ENCODE measurements around the gene BRAT1. TPM values are rescaled to one million over a fixed set of nuclear protein-coding genes. Genes with fewer than 3 reads are reported as not detected.

Gene BRAT1
- total and polyA plus RNA-seq, 2 donors (not counting 1 experiment from before 2014, with no cell fraction given): 36.8 to 68.3 TPM

- no peaks in the 10 kb centered on the region for H3K36me3 ChIP-seq (replicated peaks in 1 of 2; ENCODE audit: control extremely low read depth in 1 of 2, control insufficient read depth in 1 of 2, extremely low read depth in 1 of 2, insufficient read depth in 2 of 2, low read length in 1 of 2)
- H3K27ac ChIP-seq (ENCODE audit: low read length in 2 of 2): no peak overlapping the region
- peaks cover 0 to 14% (median 0%) of the 10 kb centered on the region in 3 donors for H3K9me3 ChIP-seq (ENCODE audit: control extremely low read depth in 1 of 3, control insufficient read depth in 2 of 3, insufficient read depth in 1 of 3, low read length in 2 of 3)
- no peak overlapping the region for H2AFZ ChIP-seq (ENCODE audit: insufficient read depth, low read depth, low read length, poor library complexity, severe bottlenecking)
- H3K79me2 ChIP-seq (ENCODE audit: control insufficient read depth, insufficient read depth, low read length): no peaks in the 10 kb centered on the region
- WGBS (ENCODE audit: insufficient coverage): 77% methylated on average over 7 of the region's 11 CpGs
- H3K9ac ChIP-seq (ENCODE audit: low read length): no peak overlapping the region
- POLR2A ChIA-PET: no interaction called here
- H3K27me3 ChIP-seq (replicated peaks in 1 of 4; ENCODE audit: control extremely low read depth in 1 of 4, control insufficient read depth in 3 of 4, insufficient read depth in 4 of 4, low read length in 3 of 4): peaks cover 0 to 36% (median 10%) of the 10 kb centered on the region in 4 experiments
- Mint-ChIP-seq H3K27ac (peak overlapping the region; percentile 17), H3K27me3 (peaks cover 15% of the 10 kb centered on the region), H3K4me1 (peaks cover 6% of the 10 kb centered on the region), H3K4me3 (no peak overlapping the region), H3K9me3 (ENCODE audit: insufficient read depth) (no peaks in the 10 kb centered on the region)
- TF ChIP-seq EZH2 (IDR thresholded peaks at IDR 0.05; ENCODE audit: borderline replicate concordance, insufficient read depth, low read depth, low read length, poor library complexity, severe bottlenecking) (no peak), CTCF (IDR thresholded peaks at IDR 0.05) (no peak)
- DNase-seq (no peak), ATAC-seq (ENCODE audit: low read depth) (no peak)
- no peak overlapping the region for H3K4me3 ChIP-seq (ENCODE audit: control extremely low read depth in 1 of 5, extremely low read depth in 1 of 5, insufficient read depth in 1 of 5, low read depth in 2 of 5, low read length in 4 of 5)
- no peak overlapping the region for H3K4me2 ChIP-seq (replicated peaks; ENCODE audit: low read depth, low read length, poor library complexity, severe bottlenecking)
- CTCF ChIA-PET: no interaction called here
- intact Hi-C loops (cut with micrococcal nuclease): no loop called here
- H4K20me1 ChIP-seq (ENCODE audit: control insufficient read depth, insufficient read depth, low read length, poor library complexity, severe bottlenecking): no peaks in the 10 kb centered on the region
- H3K4me1 ChIP-seq (ENCODE audit: control insufficient read depth in 2 of 2, insufficient read depth in 2 of 2, low read length in 2 of 2): peaks cover 9 to 18% of the 10 kb centered on the region in 2 donors
Measured at GRCh38 chr7:2493205-2494164, 61.8 kb downstream of the BRAT1 start.

- Histone ChIP-seq H3K27ac (ENCODE audit: low read length in 2 of 2) (no peak overlapping the region), H3K4me2 (replicated peaks; ENCODE audit: low read depth, low read length, poor library complexity, severe bottlenecking) (no peak overlapping the region), H3K27me3 (replicated peaks in 1 of 4; ENCODE audit: control extremely low read depth in 1 of 4, control insufficient read depth in 3 of 4, insufficient read depth in 4 of 4, low read length in 3 of 4) (peaks cover 0 to 34% (median 2%) of the 10 kb centered on the region in 4 experiments), H3K4me3 (ENCODE audit: control extremely low read depth in 1 of 5, extremely low read depth in 1 of 5, insufficient read depth in 1 of 5, low read depth in 2 of 5, low read length in 4 of 5) (no peak overlapping the region), H2AFZ (ENCODE audit: insufficient read depth, low read depth, low read length, poor library complexity, severe bottlenecking) (no peak overlapping the region), H3K36me3 (replicated peaks in 1 of 2; ENCODE audit: control extremely low read depth in 1 of 2, control insufficient read depth in 1 of 2, extremely low read depth in 1 of 2, insufficient read depth in 2 of 2, low read length in 1 of 2) (no peaks in the 10 kb centered on the region), H3K79me2 (ENCODE audit: control insufficient read depth, insufficient read depth, low read length) (no peaks in the 10 kb centered on the region), H3K9me3 (ENCODE audit: control extremely low read depth in 1 of 3, control insufficient read depth in 2 of 3, insufficient read depth in 1 of 3, low read length in 2 of 3) (peaks cover 0 to 13% (median 0%) of the 10 kb centered on the region in 3 donors), H3K9ac (ENCODE audit: low read length) (no peak overlapping the region), H4K20me1 (ENCODE audit: control insufficient read depth, insufficient read depth, low read length, poor library complexity, severe bottlenecking) (no peaks in the 10 kb centered on the region), H3K4me1 (ENCODE audit: control insufficient read depth in 2 of 2, insufficient read depth in 2 of 2, low read length in 2 of 2) (peaks cover 0 to 6% of the 10 kb centered on the region in 2 donors)
- DNase-seq (no peak), ATAC-seq (ENCODE audit: low read depth) (no peak)
- ChIA-PET POLR2A (no interaction called here), CTCF (no interaction called here)
- Mint-ChIP-seq H3K9me3 (ENCODE audit: insufficient read depth) (no peaks in the 10 kb centered on the region), H3K4me1 (peaks cover 2% of the 10 kb centered on the region), H3K27me3 (peaks cover 10% of the 10 kb centered on the region), H3K27ac (no peak overlapping the region), H3K4me3 (no peak overlapping the region)
- intact Hi-C loops (cut with micrococcal nuclease): no loop called here
- WGBS (ENCODE audit: insufficient coverage): 79% methylated on average over 2 of the region's 2 CpGs
- no peak for TF ChIP-seq EZH2 (IDR thresholded peaks at IDR 0.05; ENCODE audit: borderline replicate concordance, insufficient read depth, low read depth, low read length, poor library complexity, severe bottlenecking)
- TF ChIP-seq CTCF (IDR thresholded peaks at IDR 0.05): no peak
Measured at GRCh38 chr7:2492038-2492437, 63.3 kb downstream of the BRAT1 start.

Measured in B cell (primary cell).